ENCODE results near the gene NPR2. TPM values are rescaled to one million over a fixed set of nuclear protein-coding genes. Genes with fewer than 3 reads are reported as not detected.

NPR2 gene
- total RNA-seq, 4 donors from 2014 or later: 1.1 to 6.8 (median 4.9) TPM

DNA sequence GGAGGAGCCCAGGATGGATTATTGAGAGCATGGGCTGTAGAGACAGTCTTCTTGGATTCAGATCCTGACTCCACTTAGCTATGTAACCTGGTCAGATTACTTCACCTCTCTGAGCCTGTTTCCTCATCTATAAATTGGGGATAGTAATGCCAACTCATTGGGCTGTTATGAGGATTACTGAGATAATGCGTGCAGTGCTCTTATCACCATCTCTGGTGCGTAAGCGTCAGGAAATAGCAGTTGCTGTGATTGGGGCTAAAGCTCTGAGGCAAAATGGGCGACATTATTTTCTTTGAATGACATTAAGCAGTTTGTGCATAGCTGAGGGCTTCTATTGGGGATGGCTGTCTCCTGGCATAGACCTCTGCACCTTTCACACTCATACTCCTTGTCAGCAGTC lies 36.3 kb upstream of the NPR2 start:
- no peak for TF ChIP-seq CTCF (IDR thresholded peaks at IDR 0.05)
- no peak for TF ChIP-seq POLR2A (IDR thresholded peaks at IDR 0.05)
- in situ Hi-C loops (cut with MboI; ENCODE audit: low pct_ligation_motif_present in 1 of 4, low pct_unique_long_range_greater_than_20kb in 1 of 4, low sequenced_read_pairs in 3 of 4): no loop called here
- H3K4me1 ChIP-seq: peaks cover 11 to 31% (median 21%) of the 10 kb centered on the region in 4 donors
- no peak overlapping the region for H3K27ac ChIP-seq
- no peak overlapping the region for H3K4me3 ChIP-seq
- H3K9me3 ChIP-seq: no peaks in the 10 kb centered on the region
- 97% methylated on average over 4 of the region's 4 CpGs; no CpG with 5 or more reads in 1 of the 2 donors for WGBS, 2 donors (ENCODE audit: low coverage in 1 of 2)
- no peak for DNase-seq
- peaks cover 0 to 24% (median 10%) of the 10 kb centered on the region in 4 donors for H3K36me3 ChIP-seq
- no peaks in the 10 kb centered on the region for H3K27me3 ChIP-seq
- intact Hi-C loops (cut with DNase I; ENCODE audit: low total_unique reads): no loop called here

DNA sequence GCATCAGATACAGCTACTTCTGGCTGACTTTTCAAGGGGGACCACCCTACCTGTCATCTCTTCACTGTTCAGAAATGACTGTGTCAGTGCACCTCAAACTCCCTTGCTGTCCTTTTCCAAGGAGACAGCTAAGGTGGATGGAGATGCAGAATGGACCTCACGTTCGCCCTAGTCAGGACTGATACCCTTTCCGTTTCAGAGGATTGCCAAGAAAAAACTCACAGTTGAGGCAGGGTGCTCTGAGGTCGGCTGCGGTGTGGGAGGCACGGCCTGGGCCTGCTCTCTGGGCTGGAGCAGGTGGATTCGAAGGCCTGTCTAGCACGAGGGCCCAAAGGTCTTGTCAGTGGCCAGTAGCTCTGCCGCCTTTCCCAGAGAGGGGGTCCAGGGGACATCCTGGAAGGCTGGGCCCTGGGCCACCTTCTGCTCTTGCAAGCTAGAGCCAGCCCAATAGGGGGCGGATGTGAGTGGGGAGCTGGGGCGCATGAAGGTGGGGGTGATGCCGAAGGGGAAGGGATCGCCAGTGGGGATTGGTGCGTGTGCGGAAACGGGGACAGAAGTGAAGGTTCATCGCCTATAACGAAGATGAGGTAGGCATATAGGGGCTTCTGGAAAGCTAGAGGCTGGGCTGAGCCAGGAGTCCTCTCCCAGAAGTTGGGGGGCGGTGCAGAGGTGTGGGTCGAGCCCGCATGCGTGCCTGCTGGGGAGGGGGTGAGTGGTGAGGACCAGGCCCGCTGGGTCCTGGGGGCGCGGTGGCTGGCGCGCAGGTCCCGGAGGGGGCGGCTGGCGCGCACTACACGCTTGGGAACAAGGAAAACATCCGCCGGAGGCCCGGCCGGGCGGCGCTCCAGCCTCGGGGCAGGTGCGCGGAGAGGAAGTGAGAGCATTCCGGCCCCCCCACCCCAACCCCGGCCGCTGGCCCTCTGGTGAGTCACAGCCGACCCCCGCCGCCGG lies 34.8 kb upstream of the NPR2 start:
- WGBS, 2 donors (ENCODE audit: low coverage in 1 of 2): 9 to 17% methylated on average over 5 to 48 of the region's 48 CpGs
- H3K4me3 ChIP-seq: peak overlapping the region; percentile 49 to 89 (median 70)
- H3K9me3 ChIP-seq: no peaks in the 10 kb centered on the region
- H3K4me1 ChIP-seq: peaks cover 11 to 36% (median 16%) of the 10 kb centered on the region in 4 donors
- peaks cover 0 to 23% (median 7%) of the 10 kb centered on the region in 4 donors for H3K36me3 ChIP-seq
- in situ Hi-C loops (cut with MboI; ENCODE audit: low pct_ligation_motif_present in 1 of 4, low pct_unique_long_range_greater_than_20kb in 1 of 4, low sequenced_read_pairs in 3 of 4): no loop called here
- intact Hi-C loops (cut with DNase I; ENCODE audit: low total_unique reads): no loop called here
- peak in 1 of 3 donors; percentile 9 for TF ChIP-seq POLR2AphosphoS5 (IDR thresholded peaks at IDR 0.05)
- no peak for TF ChIP-seq EP300 (IDR thresholded peaks at IDR 0.05; ENCODE audit: low read depth)
- TF ChIP-seq POLR2A (IDR thresholded peaks at IDR 0.05): peak; percentile 34
- peak; percentile 68 to 91 (median 76) for TF ChIP-seq CTCF (IDR thresholded peaks at IDR 0.05)
- peak; percentile 83 for DNase-seq
- H3K27me3 ChIP-seq: no peaks in the 10 kb centered on the region
- peak overlapping the region; percentile 91 to 97 (median 93) for H3K27ac ChIP-seq

DNA sequence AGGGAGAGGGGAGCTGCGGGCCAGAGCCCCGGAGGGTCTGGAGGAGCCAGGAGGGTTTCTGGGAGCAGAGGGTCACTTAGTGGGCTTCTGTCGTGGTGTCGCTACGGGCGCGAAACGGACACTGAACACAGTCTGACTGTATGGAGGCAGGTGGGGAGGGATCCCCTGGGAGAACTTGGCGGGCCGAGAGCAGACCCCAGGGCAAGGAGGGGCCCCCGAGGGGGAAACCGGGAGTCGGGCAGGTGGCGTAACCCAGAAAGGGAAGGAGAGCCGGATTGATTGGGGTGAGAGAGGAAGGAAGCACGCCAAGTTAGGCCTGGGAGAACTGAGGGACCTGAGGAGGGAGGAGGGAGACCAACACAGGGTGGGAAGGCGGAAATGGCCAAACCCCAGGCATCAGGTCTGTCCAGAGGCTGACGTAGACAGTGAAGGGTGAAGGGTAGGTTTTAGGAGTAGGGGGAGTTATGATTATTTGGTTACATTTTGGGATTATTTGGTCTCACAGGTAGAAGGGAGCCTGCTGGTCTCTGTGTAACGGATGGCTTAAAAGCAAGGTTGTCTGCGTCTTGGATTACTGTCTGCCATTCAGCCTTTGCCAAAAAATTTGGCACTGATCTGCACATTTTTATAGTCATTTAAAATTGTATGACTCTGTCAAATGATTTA lies 34.0 kb upstream of the NPR2 start:
- peak overlapping the region; percentile 49 to 89 (median 70) for H3K4me3 ChIP-seq

More for the DNA sequence above, 34.0 kb upstream of the NPR2 start:
- Histone ChIP-seq H3K27ac (peak overlapping the region; percentile 91 to 97 (median 93)), H3K36me3 (peaks cover 0 to 15% (median 7%) of the 10 kb centered on the region in 4 donors), H3K9me3 (no peaks in the 10 kb centered on the region), H3K27me3 (no peaks in the 10 kb centered on the region), H3K4me1 (peaks cover 11 to 42% (median 16%) of the 10 kb centered on the region in 4 donors)
- intact Hi-C loops (cut with DNase I; ENCODE audit: low total_unique reads) (no loop called here), in situ Hi-C loops (cut with MboI; ENCODE audit: low pct_ligation_motif_present in 1 of 4, low pct_unique_long_range_greater_than_20kb in 1 of 4, low sequenced_read_pairs in 3 of 4) (no loop called here)
- 0 to 3% methylated on average over 5 to 20 of the region's 20 CpGs for WGBS, 2 donors (ENCODE audit: low coverage in 1 of 2)
- TF ChIP-seq POLR2A (IDR thresholded peaks at IDR 0.05): peak; percentile 66
- no peak for TF ChIP-seq CTCF (IDR thresholded peaks at IDR 0.05)
- TF ChIP-seq POLR2AphosphoS5 (IDR thresholded peaks at IDR 0.05): peak; percentile 7 to 57 (median 53)
- peak; percentile 66 for DNase-seq

Data from transverse colon (tissue), 4 donors.